GM18511 (cell line): Measurements from ENCODE around the gene TBCK.

Experiments used
- ATAC-seq: cut with Tn5 transposase; IDR thresholded peaks from one replicate; pipeline ENCODE4 v1.9.1; 2021; ENCODE audit warnings: mild to moderate bottlenecking, moderate library complexity; ENCODE audit not compliant: unreplicated experiment

TBCK gene

GRCh38 chr4:106315968-106316772 is at the start of gene TBCK, which contains the start of gene AIMP1:
TSS of gene TBCK (minus strand) at chr4:106316209. CDS start at chr4:106308960, 7,249 bp downstream.
TSS of gene AIMP1 (plus strand) at chr4:106316550. CDS start at chr4:106325010, 8,460 bp downstream.
- peak; percentile 90 for ATAC-seq

GRCh38 chr4:106365613-106366012 is 49.6 kb upstream of the TBCK start:
- ATAC-seq, result no peak

- no peak for ATAC-seq
Measured at GRCh38 chr4:106364282-106364681, 48.3 kb upstream of the TBCK start.

GRCh38 chr4:106362086-106362825 is 46.2 kb upstream of the TBCK start:
- ATAC-seq, result no peak

GRCh38 chr4:106358899-106359298 is 42.9 kb upstream of the TBCK start:
- no peak for ATAC-seq

GRCh38 chr4:106355193-106355592 is 39.2 kb upstream of the TBCK start:
- no peak for ATAC-seq

GRCh38 chr4:106353786-106354185 is 37.8 kb upstream of the TBCK start:
- ATAC-seq, result no peak

- no peak for ATAC-seq
Measured at GRCh38 chr4:106351016-106351415, 35.0 kb upstream of the TBCK start.

GRCh38 chr4:106347167-106347566 is 31.2 kb upstream of the TBCK start:
- no peak for ATAC-seq

GRCh38 chr4:106344647-106344970 is 28.6 kb upstream of the TBCK start:
- ATAC-seq, result no peak

- ATAC-seq, result no peak
Measured at GRCh38 chr4:106343865-106344646, 28.0 kb upstream of the TBCK start.

- ATAC-seq, result no peak
Measured at GRCh38 chr4:106340774-106341173, 24.8 kb upstream of the TBCK start.

GRCh38 chr4:106339431-106339830 is 23.4 kb upstream of the TBCK start:
- ATAC-seq, result no peak

GRCh38 chr4:106338671-106339070 is 22.7 kb upstream of the TBCK start:
- ATAC-seq, result no peak

- no peak for ATAC-seq
Measured at GRCh38 chr4:106337916-106338315, 21.9 kb upstream of the TBCK start.

GRCh38 chr4:106336618-106337017 is 20.6 kb upstream of the TBCK start:
- no peak for ATAC-seq

GRCh38 chr4:106334741-106335470 is 18.9 kb upstream of the TBCK start:
- no peak for ATAC-seq

GRCh38 chr4:106333186-106333585 is 17.2 kb upstream of the TBCK start:
- ATAC-seq, result no peak

- ATAC-seq, result peak; percentile 91
Measured at GRCh38 chr4:106329041-106329618, 13.1 kb upstream of the TBCK start.

- no peak for ATAC-seq
Measured at GRCh38 chr4:106325800-106326199, 9.8 kb upstream of the TBCK start.
